Measurements from ENCODE around the gene STIM1. TPM values are rescaled to one million over a fixed set of nuclear protein-coding genes. Genes with fewer than 3 reads are reported as not detected.
"Not testable (repeated sequence)": the region's sequence is repeated elsewhere in the genome, so short reads cannot be mapped to it uniquely, and the experiment has no call there.

STIM1 gene
- total RNA-seq, 1 donor from 2014 or later: 46.4 TPM

DNA sequence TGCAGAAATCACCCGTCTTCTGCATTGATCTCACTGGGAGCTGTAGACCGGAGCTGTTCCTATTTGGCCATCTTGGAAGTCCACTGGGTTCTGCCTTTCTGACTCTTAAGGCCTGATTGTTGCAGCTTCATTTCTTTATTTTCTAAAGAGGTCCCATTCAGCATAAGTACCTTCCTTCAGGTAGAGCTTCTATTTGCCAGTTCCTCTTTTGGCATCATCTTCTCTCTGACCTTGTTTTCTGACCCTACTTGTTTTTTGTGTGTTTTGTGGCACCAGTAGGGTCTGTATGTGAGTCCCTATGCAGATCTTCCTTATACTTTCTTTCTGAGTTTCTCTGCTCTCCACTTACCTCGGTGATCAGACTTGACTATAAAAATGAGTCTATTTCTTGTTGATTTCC, 161.7 kb downstream of the STIM1 start:
- no peak for DNase-seq (ENCODE audit: low read depth)

DNA sequence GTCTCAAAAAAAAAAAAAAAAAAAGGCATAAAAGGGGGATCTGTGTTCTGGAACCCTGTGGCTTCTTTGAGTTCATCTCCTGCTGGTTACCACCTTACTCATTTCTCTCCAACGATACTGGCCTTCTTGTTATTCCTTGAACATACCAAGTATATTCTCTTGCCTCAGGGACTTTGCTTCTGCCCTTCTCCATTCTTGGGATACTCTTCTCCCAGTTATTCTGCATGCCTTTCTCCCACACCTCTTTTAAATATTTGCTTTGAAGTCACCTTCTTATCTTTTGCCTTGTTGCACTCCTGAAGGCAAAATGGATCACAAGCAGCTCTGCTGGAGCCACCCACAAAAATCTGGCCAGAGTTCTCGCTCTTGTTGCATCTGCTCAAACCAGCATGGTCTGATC, 163.2 kb downstream of the STIM1 start:
- no peak for DNase-seq (ENCODE audit: low read depth)

DNA sequence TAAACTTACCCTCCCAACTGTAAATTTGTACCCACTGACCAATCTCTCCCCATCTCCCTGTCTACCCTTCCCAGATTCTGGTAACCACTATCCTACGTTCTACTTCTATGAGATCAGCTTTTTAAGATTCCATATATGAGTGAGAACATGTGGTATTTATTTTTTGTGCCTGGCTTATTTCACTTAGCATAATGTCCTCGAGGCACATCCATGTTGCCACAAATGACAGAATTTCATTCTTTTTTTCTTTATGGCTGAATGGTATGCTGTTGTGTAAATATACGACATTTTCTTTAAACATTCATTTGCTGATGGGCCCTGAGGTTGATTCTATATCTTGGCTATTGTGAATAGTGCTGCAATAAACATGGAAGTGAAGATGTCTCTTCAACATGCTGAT, 164.4 kb downstream of the STIM1 start:
- no peak for DNase-seq (ENCODE audit: low read depth)

DNA sequence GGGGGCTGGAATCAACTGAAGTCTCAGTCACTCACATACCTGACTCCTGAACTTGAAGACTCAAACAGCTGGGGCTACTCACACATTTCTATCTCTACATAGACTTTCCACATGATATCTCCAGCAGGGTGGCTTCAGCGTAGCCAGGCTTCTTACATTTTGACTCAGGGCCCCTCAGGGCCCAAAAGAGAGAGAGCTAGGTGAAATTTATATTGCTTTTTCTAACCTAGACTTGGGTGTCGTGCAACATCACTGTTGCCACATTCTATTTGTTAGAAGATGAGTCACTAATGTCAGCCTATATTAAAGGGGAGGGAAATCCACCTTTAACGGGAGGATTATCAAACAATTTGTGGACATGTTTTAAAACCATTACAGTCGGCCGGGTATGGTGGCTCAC, 167.2 kb downstream of the STIM1 start:
- DNase-seq (ENCODE audit: low read depth): no peak

DNA sequence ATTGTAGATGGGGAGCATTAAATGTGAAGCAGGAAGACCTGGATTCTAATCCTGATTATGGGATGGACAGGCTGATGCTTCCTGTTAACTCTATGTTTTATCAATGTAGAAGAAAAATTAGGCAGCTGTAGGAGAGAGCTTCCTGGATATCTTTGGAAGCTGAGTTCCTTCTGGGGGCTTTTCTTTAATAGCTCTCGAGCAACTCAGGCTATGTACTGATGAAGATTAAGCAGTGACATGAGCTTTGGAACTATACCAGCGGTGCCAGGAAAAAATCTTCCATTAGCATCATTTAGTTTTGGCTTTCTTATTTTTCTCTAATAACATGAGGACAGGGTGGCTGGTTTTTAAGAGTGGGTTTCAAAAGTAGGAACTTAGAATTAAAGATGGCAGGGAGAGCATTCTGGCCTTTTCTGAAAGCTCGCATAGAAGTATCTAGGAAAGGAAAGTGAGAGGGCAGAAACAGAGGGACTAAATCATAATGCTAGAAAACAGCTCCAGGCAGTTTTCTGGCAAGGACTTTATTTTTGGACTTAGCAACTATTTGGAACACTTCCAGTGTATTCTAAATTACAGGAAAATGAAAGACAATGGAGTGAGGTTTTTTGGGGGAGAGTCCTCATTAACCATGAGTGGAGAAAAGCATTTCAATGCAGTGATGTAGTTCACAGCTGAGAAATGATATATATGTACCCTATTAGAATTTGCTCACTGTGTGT, 169.9 kb downstream of the STIM1 start:
- DNase-seq (ENCODE audit: low read depth): peak; percentile 55

DNA sequence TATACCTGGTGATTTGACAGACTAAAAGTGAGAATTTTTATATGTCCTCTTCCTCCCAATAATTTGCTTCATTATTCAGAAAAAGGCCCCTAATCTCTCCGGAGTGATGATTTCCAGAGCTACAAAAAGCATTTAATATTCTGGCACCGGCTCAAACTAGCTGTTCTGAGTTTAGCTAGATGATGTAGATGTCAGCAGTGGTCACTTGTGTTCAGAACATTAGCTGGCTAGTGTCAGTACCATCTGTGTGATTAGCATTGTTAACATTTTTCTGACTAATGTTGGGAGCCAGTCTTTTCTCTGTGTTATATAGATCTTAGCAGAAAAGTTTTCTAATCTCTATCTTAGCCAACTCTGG, 170.5 kb downstream of the STIM1 start:
- peak; percentile 63 for DNase-seq (ENCODE audit: low read depth)

DNA sequence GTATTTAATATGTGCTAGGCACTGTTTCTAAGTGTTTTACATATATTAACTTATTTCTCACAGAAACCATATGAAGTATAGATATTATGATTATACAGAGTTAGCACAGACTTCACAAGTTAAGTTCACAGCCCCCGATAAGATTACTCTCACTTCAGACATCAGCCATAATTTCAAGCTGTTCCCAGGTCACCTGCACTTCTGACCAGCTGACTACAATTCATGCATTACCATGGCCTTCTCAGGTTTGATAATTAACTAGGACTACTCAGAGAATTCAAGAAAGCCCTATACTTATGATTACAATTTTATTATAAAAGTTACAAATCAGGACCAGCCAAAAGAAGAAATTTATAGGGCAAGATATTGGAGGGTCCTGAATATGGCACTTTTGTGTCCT, 170.9 kb downstream of the STIM1 start:
- DNase-seq (ENCODE audit: low read depth): no peak

DNA sequence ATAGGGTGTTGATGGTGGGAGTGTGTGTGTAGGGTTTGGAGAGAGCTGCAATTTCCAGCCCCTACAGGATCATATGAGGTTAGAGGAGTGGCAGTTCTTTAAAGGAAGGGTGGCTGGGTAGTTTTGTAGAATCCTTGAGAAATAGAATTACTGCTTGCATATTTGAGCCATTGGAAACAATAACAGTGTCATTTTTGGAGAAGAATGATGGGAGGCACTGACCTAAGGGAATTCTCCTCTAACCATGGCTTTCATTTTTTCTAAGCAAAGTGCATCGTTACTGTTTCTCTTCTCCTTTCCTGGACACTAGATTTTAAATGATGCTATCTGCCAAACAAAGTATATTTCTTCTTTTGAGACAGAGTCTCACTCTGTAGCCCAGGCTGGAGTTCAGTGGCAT, 172.3 kb downstream of the STIM1 start:
- DNase-seq (ENCODE audit: low read depth): no peak

DNA sequence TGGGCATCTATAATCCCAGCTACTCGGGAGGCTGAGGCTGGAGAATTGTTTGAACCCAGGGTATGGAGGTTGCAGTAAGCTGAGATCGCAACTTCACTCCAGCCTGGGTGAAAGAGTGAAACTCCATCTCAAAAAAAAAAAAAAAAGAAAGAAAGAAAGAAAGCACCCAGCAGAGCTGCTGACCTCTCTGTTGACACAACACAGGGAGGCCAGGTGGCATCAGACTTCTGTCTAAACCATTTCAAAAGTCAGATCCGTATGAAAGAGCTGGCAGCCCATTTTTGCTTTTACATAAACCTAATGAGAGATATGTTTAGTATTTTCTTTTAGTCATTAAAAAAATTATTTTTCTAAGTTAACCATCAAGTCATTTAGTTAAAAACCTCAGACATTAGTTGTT, 174.7 kb downstream of the STIM1 start:
- DNase-seq (ENCODE audit: low read depth): no peak

DNA sequence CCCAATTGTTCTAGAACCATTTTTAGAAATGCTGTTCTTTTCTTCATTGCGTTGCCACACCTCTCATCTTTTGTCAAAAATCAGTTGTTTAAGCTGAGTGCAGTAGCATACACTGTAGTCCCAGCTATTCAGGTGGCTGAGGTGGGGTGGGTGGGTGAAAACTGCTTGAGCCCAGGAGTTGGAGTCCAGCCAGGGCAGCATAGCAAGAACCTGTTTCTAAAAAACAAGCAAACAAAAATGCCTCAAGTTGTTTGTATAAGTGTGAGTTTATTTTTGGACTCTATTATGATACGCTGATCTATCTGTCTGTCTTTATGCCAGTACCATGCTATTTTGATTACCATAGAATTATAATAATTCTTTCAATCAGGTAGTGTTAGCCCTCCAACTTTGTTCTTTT, 176.6 kb downstream of the STIM1 start:
- no peak for DNase-seq (ENCODE audit: low read depth)

DNA sequence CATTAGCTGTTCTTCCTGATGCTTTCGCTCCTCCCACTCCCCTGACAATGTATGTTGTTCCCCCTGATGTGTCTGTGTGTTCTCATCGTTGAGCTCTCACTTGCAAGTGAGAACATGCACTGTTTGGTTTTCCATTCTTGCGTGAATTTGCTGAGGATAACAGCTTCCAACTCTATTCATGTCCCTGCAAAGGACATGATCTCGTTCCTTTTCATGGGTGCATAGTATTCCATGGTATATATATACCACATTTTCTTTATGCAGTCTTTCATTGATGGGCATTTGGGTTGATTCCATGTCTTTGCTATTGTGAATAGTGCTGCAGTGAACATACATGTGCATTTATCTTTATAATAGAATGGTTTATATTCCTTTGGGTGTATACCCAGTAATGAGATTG, 180.5 kb downstream of the STIM1 start:
- DNase-seq (ENCODE audit: low read depth): no peak

DNA sequence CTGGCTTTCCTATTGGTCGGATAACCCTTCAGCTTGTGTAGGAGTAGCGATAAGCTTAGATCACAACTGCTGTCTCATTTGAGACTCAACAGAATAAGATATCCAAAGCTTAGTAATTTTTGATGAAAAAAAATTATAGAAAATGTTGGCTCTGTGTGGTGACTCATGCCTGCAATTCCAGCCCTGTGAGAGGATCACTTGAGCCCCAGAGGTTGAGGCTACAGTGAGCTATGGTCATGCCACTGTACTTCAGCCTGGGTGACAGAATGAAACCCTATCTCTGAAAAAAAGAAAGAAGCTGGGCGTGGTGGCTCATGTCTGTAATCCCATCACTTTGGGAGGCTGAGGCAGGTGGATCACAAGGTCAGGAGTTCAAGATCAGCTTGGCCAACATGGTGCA, 183.5 kb downstream of the STIM1 start:
- peak; percentile 46 for DNase-seq (ENCODE audit: low read depth)

DNA sequence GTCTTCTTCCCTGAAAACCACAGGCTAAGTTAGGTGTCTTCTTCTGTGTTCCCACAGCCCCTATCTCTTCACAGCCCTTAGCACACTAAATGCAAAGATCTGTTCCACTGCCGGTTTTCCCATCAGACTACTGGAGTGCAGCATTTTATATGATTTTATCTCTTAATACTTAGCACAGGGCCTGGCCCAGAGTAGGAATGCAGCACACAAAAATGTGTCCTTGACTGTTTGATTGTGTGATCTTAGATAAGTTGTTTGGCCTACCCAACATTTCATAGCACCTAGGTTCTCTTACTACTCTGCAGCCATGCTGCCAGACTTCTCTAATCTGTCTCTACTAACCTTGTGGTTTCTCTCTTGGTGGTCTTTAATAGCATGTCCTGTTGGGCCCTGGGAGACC, 185.0 kb downstream of the STIM1 start:
- no peak for DNase-seq (ENCODE audit: low read depth)

DNA sequence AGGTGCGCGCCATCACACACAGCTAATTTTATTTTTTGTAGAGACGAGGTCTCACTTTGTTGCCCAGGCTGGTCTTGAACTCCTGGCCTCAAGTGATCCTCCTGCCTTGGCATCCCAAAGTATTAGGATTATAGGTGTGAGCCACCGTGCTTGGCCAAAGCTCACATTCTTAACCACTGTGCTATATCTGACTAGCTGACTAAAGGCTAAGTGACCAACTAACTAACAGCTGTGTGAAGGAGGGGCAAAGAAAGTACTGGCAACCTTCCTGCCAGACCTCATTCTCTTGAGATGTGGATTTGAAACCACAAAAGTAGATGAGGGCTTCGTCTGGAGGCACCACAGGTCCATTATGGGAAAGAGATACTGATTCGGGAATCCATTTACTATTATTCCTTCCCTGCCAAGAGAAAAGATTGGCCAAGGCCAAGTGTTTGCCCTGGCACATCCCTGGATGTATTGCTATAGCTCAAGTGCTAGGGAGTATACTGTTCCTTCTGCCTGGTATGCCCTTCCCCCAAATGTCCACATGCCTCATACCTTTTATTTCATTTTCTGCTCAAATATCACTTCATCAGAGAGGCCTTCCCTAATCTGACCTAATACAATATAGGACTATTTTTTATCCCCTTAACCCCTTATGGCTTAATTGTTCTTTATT, 186.4 kb downstream of the STIM1 start:
- peak; percentile 97 for DNase-seq (ENCODE audit: low read depth)

DNA sequence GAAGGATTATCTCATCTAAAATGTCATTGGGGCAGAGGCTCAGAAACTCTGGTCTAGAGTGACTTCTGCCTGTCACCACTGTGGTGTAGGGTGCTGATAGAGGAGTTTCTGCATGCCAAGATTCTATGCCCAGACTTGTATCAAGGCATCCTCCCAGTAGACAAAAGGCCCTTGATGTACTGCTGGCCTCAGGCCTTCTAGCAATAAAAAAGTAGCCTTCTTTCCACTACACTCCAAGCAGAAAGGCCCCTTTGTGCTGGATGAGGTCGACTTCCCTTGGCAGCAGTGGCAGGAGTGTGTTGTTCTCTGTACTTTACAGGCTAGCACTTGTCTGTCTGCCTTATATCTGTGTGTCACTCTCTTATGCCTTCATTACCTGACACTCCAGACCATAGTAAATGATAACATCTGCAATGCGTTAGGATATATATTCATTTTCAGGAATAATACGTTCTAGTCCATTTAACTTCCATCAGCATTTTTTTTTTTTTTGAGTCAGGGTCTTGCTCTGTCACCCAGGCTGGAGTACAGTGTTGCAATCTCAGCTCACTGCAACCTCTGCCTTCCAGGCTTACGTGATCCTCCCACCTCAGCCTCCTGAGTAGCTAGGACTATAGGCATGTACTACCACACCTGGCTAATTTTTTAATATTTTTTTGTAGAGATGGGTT, 189.6 kb downstream of the STIM1 start:
- no peak for DNase-seq (ENCODE audit: low read depth)

DNA sequence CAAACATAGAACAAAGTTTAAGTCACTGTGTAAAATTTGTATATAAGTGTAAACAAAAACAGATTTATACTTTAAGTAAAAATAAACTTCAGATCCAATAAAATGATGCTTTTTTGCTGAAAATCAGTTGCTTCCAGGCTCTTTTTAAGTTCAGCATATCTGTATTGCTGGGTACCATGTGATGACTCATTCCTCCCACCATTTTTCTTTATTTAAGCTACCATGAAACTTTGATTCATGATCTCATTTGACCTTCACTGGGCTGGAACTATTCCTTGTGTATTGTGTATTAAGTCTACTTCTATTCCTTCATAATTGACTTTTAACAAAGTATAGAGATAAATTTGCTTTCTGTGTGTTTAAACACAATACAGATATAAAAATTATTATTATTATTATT, 192.9 kb downstream of the STIM1 start:
- no peak for DNase-seq (ENCODE audit: low read depth)

DNA sequence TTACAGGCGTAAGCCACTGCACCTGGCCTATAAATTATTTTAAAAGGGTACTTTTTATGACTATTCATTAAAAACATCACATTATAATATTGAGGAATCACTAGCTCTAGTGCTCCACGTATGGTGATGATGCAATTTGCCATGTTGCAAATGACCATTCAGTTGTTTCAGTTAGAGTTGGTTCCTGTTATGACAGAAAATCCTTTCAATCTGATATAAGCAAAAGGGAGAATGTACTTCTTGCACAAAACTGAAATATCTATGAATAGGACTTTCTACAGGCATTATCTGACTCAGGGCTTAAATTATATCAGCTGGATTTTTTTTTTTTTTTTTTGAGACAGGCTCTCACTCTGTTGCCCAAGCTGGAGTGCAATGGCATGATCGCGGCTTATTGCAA, 193.5 kb downstream of the STIM1 start:
- no peak for DNase-seq (ENCODE audit: low read depth)

DNA sequence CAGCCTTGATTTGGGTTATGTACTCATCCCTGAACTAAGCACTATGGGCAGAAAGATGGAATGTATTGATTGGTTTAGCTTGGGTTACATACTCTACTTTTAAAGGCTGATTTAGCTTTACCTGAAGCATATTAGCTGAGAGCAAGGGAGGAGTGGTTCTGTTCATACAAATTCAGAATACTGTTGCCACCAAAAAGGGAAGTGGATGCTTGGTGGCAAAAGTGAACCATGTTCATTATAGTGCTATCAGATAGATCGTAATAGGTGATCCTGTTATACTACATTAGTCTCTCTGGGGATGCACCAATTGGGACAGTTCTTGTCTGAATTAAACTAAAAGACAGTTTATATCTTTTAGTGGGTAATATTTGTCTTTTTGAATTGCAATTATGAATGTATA, 194.7 kb downstream of the STIM1 start:
- DNase-seq (ENCODE audit: low read depth): no peak

DNA sequence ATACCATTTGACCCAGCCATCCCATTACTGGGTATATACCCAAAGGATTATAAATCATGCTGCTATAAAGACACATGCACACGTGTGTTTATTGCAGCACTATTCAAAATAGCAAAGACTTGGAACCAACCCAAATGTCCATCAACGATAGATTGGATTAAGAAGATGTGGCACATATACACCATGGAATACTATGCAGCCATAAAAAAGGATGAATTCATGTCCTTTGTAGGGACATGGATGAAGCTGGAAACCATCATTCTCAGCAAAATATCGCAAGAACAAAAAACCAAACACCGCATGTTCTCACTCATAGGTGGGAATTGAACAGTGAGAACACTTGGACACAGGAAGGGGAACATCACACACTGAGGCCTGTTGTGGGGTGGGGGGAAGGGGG, 197.7 kb downstream of the STIM1 start:
- DNase-seq (ENCODE audit: low read depth): not testable (repeated sequence)

DNA sequence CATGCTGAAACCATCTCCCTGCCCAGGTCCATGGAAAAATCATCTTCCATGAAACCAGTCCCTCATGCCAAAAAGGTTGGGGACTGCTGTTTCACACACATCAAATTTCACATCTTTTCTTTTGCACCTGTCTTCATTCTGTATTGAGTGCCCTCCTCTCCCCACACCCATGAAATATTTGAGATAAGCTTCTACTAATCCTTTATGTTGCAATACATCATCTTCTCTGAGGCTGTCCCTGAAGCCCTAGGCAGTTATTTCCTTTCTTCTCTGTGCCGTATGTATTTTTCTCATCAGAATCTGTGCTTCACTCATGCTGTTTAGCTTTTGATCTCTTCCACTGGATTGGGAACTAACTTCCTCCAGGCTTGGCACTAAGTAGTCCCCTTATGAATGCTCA, 199.2 kb downstream of the STIM1 start:
- DNase-seq (ENCODE audit: low read depth): no peak

DNA sequence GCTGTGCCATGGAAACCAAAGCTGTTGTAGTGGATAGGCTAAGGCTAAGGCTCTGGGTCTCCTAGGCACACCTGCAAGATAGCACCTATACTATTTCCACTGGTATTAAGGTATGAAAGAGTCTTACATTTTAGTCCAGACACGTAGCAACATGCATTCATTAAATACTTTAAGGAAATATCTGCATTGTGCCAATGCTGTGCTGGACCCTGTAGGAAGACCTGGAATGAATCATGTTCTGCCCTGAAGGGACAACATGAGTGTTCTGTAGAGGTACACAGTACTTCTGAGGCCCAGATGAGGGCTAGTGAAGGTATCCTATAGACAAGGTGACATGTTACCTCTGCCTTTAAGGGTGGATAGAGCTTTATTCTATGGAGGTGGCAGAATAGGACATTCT, 204.0 kb downstream of the STIM1 start:
- DNase-seq (ENCODE audit: low read depth): no peak

DNA sequence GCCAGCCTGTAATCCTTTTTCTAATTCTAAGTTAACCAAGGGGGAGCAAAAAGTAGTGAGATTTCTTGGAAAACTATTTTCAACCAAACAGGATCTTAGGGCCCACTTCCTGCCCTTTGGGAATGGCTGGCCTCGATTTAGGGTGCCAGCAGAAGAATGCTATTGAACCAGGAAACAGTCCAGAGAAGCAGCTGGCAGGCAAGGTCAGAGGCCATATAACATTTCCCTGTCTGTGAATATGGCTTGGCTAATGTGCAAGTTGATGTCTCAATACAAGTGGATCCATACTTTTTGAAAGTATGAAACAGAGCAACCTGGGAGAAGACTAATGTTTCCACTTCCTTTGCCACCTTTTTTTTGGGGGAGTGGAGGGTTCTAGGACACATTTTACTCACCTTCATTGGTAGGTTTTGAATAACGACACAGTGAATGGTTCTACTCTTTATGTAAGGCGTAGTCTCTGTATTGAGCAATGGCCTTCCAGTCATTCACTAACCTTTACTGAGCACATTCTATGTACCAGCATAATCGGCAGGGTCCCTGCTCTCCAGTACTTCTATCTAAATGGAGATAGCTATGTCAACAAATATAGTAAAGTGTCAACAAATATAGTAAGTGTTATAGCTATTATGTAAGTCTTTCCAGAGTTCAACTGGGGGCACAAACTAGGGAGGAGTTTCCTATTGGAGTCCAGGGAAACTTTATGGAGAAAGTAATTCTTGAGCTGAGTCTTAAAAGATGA, 204.9 kb downstream of the STIM1 start:
- no peak for DNase-seq (ENCODE audit: low read depth)

All from myocyte (in vitro differentiated cells).